Dermis microvascular lymphatic vessel endothelial cell (primary cell): Measurements from ENCODE around the gene RMI2. TPM values are rescaled to one million over a fixed set of nuclear protein-coding genes. Genes with fewer than 3 reads are reported as not detected.

ENCODE experiments used
- DNase-seq, 2 donors: peaks; one replicate each; pipeline versions ENCODE4 v3.0.0 to v3.0.0-alpha.2; 2010; ENCODE audit warnings: low read depth in 2 of 2
- total RNA-seq: library from RNA; depleted of rRNA; stranded (reverse); fragments of >200 nt; gene quantifications from 2 replicates; pipeline ENCODE4 v1.2.1, GENCODE V29; 2014

RMI2 gene
- total RNA-seq, 1 donor from 2014 or later, result 6.7 TPM

GRCh38 chr16:11309895-11310633 is 35.2 kb upstream of the RMI2 start:
- no peak for DNase-seq

- DNase-seq, result no peak
Measured at GRCh38 chr16:11310634-11310977, 34.7 kb upstream of the RMI2 start.

DNA sequence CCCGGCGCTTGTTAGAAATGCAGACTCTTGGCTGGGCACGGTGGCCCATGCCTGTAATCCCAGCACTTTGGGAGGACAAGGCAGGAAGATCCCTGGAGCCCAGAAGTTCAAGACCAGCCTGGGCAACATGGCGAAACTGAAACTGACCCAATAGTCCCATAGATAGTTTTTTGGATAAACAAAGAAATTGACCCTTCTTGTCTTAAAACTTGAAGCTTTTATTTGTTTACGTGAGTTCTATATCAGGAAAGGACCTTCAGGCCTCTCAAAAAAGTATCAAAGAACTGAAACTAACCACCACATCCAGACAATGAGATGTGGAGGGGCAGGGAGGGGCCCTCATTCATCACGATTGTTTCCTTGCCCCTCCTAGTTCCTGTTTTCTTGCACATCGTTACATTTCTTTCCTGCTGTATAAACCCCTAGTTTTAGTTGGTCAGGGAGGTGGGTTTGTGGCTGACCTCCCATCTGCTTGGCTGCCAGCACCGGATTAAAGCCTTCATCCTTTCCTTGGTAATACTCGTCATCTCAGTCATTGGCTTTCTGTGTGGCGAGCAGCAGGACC is 34.2 kb upstream of the RMI2 start:
- DNase-seq, result peak in 1 of 2 donors; percentile 30

- no peak for DNase-seq
Measured at GRCh38 chr16:11312718-11313492, 32.4 kb upstream of the RMI2 start.

DNA sequence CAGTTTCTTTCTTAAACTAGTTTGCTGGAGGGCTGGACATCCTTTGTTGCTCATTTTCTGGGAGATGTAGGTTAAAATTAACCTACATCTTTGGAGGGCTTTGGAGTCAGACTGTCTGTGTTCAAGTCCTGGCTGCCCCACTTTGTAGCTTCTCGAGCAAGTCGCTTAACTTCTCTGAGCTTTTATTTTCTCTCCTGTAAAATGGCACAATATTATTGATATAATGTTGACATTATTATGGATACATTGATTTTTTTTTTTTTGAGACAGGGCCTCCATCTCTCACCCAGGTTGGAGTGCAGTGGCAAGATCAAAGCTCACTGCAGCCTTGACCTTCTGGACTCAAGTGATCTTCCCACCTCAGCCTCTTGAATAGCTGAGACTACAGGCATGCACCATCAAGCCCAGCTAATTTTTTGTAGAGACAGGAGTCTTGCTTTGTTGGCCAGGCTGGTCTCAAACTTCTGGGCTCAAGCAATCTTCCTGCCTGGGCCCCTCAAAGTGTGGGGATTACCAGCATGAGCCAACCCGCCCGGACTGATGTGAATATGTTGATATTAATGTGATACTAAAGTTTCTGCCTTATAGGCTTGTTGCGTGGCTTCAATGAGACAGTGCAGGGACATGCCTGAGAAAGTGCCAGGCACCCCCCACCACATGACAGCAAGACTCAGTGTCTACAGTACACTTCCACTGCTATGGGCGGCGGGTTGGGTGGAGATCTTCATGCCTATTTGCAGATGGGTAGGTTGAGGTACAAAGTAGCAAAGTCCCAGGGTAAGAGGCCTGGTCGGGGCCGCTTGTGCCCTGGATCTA is 31.6 kb upstream of the RMI2 start:
- no peak for DNase-seq

DNA sequence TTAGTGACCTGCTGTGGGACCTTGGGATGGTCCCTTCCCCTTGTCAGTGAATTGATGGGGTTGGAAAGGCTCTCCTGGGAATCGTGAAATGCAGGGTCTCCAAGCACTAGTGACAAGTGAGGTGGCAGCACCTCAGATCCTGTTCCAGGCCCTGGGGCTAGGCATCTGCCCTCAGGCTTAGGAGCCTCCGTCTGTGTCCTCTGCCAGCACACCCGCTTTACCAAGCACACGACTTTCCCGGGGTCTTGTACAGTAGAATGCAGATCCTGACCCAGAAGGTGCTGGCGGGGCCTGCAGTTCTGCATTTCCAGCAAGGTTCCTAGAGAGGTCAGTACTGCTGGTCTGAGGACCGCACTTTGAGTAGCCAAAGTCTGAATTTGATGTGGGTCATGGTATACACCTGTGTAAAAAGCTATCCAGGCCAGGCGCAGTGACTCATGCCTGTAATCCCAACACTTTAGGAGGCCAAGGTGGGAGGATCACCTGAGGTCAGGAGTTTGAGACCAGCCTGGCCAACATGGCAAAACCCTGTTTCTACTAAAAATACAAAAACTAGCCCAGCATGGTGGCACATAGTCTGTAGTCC is 30.9 kb upstream of the RMI2 start:
- DNase-seq, result no peak

DNA sequence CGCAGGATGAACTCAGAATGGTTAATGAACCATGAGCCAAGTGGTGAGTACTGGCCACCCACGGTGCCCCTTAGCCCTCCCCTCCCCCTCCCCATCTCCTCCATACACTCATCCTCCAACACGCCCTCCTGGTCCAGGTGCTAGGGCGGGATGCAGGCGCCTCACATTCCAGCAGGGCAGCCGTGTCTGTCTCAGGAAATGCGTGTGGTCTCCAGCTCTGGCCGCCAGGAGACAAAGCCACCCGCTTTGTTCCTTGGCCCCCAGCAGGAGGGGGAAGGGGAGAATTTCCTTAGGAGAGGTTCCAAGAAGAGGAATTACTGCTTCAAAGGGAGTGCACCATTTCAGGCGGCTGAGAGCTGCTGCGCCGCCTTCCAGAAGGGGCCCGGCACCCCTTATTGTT is 29.7 kb upstream of the RMI2 start:
- DNase-seq, result no peak

- no peak for DNase-seq
Measured at GRCh38 chr16:11316331-11317015, 28.8 kb upstream of the RMI2 start.

GRCh38 chr16:11318817-11319216 is 26.4 kb upstream of the RMI2 start:
- no peak for DNase-seq

DNA sequence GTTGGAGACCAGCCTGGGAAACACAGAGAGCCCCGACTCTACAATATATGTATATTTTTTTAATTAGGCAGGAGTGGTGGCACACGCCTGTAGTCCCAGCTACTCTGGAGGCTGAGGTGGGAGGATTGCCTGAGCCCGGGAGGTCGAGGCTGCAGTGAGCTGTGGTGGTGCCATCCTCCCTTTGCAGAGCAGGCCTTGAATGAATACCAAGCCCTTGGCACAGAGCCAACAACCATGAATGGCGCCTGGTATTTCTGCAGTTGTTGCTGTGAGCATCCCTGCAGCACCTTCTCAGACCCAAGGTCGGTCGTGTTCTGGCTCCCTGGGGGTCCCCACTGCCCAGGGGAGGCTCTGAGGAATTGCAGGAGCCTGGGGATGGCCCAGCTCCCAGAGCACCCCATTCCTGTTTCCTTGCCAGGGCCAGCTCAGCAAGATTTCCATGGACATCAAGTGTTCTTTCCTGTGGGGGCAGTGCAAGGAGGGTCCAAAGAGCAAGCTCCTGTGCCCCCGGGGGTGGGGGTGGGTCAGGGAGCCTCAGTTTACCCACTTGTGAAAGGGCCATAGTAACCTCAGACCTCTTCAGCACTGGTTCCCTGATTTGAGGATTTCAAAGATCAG is 25.6 kb upstream of the RMI2 start:
- peak in 1 of 2 donors; percentile 25 for DNase-seq

DNA sequence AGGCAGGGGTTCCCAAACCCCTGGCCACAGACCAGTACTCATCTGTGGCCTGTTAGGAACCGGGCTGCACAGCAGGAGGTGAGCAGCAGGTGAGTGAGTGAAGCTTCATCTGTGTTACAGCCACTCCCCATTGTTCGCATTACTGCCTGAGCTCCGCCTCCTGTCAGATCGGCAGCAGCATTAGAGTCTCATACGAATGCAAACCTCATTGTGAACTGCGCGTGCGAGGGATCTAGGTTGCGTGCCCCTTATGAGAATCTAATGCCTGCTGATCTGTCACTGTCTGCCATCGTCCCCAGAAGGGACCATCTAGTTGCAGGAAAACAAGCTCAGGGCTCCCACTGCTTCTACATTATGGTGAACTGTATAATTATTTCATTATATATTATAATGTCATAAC is 25.1 kb upstream of the RMI2 start:
- DNase-seq, result no peak

DNA sequence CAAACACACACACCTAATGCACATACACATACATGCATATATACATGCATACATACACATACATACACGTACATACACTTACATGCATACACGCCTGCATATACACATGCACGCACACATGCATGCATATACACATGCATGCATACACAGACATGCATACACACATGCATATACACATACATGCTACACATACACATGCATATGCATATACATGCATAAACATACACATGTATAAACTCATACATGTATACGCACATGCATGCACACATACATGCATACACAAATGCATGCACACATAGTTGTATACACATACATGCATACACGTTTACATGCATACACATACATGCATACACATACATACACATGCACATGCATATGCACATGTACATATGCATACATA is 23.6 kb upstream of the RMI2 start:
- DNase-seq, result no peak

DNA sequence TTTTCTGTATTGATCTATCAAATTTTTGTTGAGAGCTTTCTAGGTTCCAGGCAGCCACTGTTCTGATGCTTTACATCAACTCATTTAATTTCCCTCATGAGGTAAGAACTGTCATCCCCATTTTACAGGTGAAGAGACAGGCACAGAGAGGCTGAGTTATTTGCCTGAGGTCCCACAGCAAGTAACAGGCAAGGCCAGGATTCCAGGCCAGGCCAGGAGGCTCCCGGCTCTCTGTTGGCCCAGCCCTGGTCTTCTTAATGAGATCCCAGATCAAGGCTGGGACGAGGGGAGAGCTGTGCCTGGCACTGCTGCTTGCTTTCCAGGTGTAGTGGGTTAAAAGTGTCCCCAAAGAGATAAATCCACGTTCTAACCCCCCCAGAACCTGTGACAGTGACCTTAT is 22.4 kb upstream of the RMI2 start:
- no peak for DNase-seq

- DNase-seq, result no peak
Measured at GRCh38 chr16:11323551-11324336, 21.5 kb upstream of the RMI2 start.

DNA sequence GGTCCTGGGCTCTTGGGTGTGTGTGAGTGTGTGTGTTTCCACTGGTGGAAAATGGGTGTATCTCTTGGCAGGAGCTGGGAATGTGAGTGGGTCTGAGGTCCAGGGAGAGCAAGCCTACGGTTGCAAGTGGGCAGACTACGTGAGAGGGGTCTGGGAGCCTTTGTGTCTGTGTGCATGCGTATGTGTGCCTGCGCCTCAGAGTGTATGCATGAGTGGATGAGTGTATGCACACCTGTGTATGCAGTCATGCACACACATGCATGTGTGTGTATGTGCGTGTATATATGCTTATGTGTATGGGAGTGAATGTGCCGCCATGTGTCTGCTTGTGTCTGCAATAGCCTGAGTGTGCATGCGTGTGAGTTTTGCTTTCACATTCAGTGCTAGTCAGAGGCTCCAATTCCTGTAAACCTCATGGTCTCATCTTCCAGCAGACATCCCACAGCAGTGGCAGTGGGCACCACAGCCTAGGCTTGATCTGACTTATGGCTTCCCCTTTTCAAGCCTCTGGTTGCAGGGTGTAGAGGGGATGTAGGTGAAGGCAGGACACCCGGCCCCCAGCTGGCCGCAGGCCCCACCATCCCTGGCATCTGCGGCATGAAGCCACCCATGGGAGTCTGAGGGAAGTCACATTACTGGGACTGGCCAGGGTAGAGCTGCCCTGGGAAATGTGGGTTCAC is 19.7 kb upstream of the RMI2 start:
- DNase-seq, result no peak

- DNase-seq, result no peak
Measured at GRCh38 chr16:11326084-11326736, 19.0 kb upstream of the RMI2 start.

DNA sequence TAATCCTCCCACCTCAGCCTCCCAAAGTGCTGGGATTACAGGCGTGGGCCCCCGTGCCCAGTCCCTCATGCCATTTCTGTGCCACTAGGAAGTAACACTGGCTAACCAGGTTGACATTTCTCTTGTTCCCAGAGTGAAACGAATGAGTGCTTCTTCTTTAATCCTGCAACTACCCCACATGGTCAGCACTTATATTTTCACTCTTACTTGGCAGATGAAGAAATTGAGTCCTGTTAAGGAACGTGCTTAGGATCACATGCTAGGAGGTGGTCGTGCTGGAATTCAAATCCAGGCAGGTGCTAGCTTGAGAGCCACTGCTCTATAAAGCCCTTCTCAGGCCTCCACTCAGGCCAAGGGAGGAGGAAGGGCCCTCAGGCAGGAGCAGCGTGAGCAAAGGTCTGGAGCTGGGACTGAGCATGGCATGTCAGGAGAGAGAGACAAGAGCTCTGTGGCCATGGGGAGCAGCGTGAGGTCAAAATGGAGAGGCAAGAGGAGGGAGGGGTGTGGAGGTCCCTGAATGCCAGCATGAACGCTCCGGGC is 18.5 kb upstream of the RMI2 start:
- DNase-seq, result no peak
